K562 (cell line): ENCODE data around the gene ADRA2B. TPM values are rescaled to one million over a fixed set of nuclear protein-coding genes. Genes with fewer than 3 reads are reported as not detected.
A peak's percentile ranks its signal among the peaks of the same experiment; 100 is the strongest.

Source experiments
- ATAC-seq: fragments of 200-7000 bp; cut with Tn5 transposase; 3 replicates; pipeline ENCODE4 v1.9.1; 2020; ENCODE audit warnings: moderate library complexity
- BruUV-seq: library from RNA; stranded (reverse); fragments of 400-500 nt; replicated peaks from 2 replicates; lab custom pipeline; 2021; lab: Mats Ljungman, UMichigan
- CTCF ChIA-PET: fragments of 300-600 bp; formaldehyde crosslinking; extraction: SDS; loops from one replicate; lab custom pipeline; 2021; ENCODE audit warnings: low intra/inter-chr PET ratio; lab: Yijun Ruan, JAX
- POLR2A ChIA-PET: fragments of 300-600, 350-650 bp; sonication (Branson Sonifier 250); formaldehyde crosslinking; extraction: SDS; loops from one replicate; lab custom pipeline; 2021; ENCODE audit warnings: antibody characterized with exemption, inconsistent platforms; lab: Yijun Ruan, JAX
- DNase-seq, 4 experiments: peaks; one replicate each; pipeline versions ENCODE4 v3.0.0 to v3.0.0-alpha.2; 2011 to 2018; ENCODE audit warnings: low spot score in 3 of 4, mixed read lengths in 3 of 4; ENCODE audit errors: extremely low read depth in 1 of 4
- FAIRE-seq: peaks from 2 replicates; lab custom pipeline; 2011; peaks lifted over from hg19 to GRCh38; lab: Jason Lieb, UNC
- H2AFZ ChIP-seq: 2 replicates; pipeline ENCODE4 v1.6.0; 2011; ENCODE audit warnings: low read depth, low read length, control low read depth, inconsistent platforms
- H3K27ac ChIP-seq: fragments of 200-600 bp; 3 replicates; pipeline ENCODE4 v1.8.0; 2011; ENCODE audit warnings: low read depth, mild to moderate bottlenecking, control low read depth, inconsistent platforms, low read length, moderate library complexity, mixed read lengths; ENCODE audit errors: extremely low read depth
- H3K27me3 ChIP-seq, 2 experiments: fragments of 300-600 bp in 1 of 2; 2 replicates in 1 of 2; 3 replicates in 1 of 2; pipeline versions ENCODE4 v1.6.0 to v1.8.0; 2011; ENCODE audit warnings: inconsistent platforms in 2 of 2, low read length in 2 of 2, mild to moderate bottlenecking in 1 of 2, mixed read lengths in 1 of 2, moderate library complexity in 1 of 2; ENCODE audit not compliant: control insufficient read depth in 2 of 2, insufficient read depth in 2 of 2
- H3K36me3 ChIP-seq: fragments of 300-600 bp; 3 replicates; pipeline ENCODE4 v1.8.0; 2011; ENCODE audit warnings: mild to moderate bottlenecking, low read length, inconsistent platforms; ENCODE audit not compliant: control insufficient read depth, insufficient read depth
- H3K4me1 ChIP-seq, 2 experiments: fragments of 200-600 bp in 1 of 2; replicated peaks in 1 of 2; 2 replicates in 1 of 2; 3 replicates in 1 of 2; pipeline versions ENCODE4 v1.5.1 to v1.8.0; 2011; ENCODE audit warnings: inconsistent platforms in 2 of 2, low read length in 2 of 2, mild to moderate bottlenecking in 1 of 2, mixed read lengths in 1 of 2, moderate library complexity in 1 of 2; ENCODE audit not compliant: control insufficient read depth in 2 of 2, insufficient read depth in 2 of 2
- H3K4me2 ChIP-seq: 2 replicates; pipeline ENCODE4 v1.6.1; 2011; ENCODE audit warnings: low read length, control low read depth, inconsistent platforms, mixed read lengths; ENCODE audit not compliant: insufficient read depth
- H3K4me3 ChIP-seq: fragments of 200-600 bp; sonication (generic), shearing (Covaris generic); 2 replicates; pipeline ENCODE4 v1.5.1; 2016; ENCODE audit warnings: control low read depth, inconsistent platforms
- H3K79me2 ChIP-seq: fragments of 200-600 bp; 3 replicates; pipeline ENCODE4 v1.8.0; 2011; ENCODE audit warnings: low read length, inconsistent platforms; ENCODE audit not compliant: control insufficient read depth, insufficient read depth
- H3K9ac ChIP-seq, 2 experiments: 2 replicates each; pipeline versions ENCODE4 v1.6.0 to v1.6.1; 2011; ENCODE audit warnings: low read depth in 2 of 2, low read length in 2 of 2, control low read depth in 1 of 2, inconsistent platforms in 1 of 2, mild to moderate bottlenecking in 1 of 2, mixed read lengths in 1 of 2; ENCODE audit not compliant: insufficient read depth in 1 of 2
- H3K9me1 ChIP-seq: one replicate; pipeline ENCODE4 v1.6.0; 2011; ENCODE audit warnings: inconsistent platforms, mild to moderate bottlenecking, low read length, moderate library complexity; ENCODE audit not compliant: control insufficient read depth, insufficient read depth
- H3K9me3 ChIP-seq: replicated peaks from 2 replicates; pipeline ENCODE4 v1.5.1; 2011; ENCODE audit warnings: low read depth, low read length, inconsistent platforms; ENCODE audit not compliant: control insufficient read depth, insufficient read depth
- H4K20me1 ChIP-seq: replicated peaks from 2 replicates; pipeline ENCODE4 v1.6.1; 2011; ENCODE audit warnings: low read length, inconsistent platforms, mixed read lengths; ENCODE audit not compliant: control insufficient read depth, insufficient read depth
- ESRRA ChIP-seq: fragments of 450-650 bp; IDR thresholded peaks from 2 replicates; pipeline ENCODE4 v1.6.1; 2014; ENCODE audit warnings: low read depth, mild to moderate bottlenecking, moderate library complexity, borderline replicate concordance
- ILF3 ChIP-seq: fragments of 450-650 bp; IDR thresholded peaks from 2 replicates; pipeline ENCODE4 v1.6.1; 2018; ENCODE audit warnings: antibody characterized with exemption, mild to moderate bottlenecking, moderate library complexity, borderline replicate concordance
- NFIC ChIP-seq: fragments of 450-650 bp; IDR thresholded peaks from 2 replicates; pipeline ENCODE4 v1.6.1; 2017; ENCODE audit warnings: mild to moderate bottlenecking, inconsistent platforms
- SAFB ChIP-seq: fragments of 200-400 bp; formaldehyde crosslinking; IDR thresholded peaks from 2 replicates; pipeline ENCODE4 v1.6.1; 2017; ENCODE audit warnings: low read depth, low read length, borderline replicate concordance
- TBL1XR1 ChIP-seq, 2 experiments: IDR thresholded peaks; 2 replicates each; pipeline ENCODE4 v1.6.1; 2012; ENCODE audit warnings: improper control_type of control experiment in 2 of 2, low read length in 2 of 2, mild to moderate bottlenecking in 1 of 2
- TCFL5 ChIP-seq: fragments of 250-450 bp; sonication (Bioruptor Pico); conservative IDR thresholded peaks from 2 replicates; pipeline ENCODE4 v1.6.1; 2021; ENCODE audit warnings: mild to moderate bottlenecking, moderate library complexity, matching md5 sums
- ZNF586 ChIP-seq: fragments of 450-650 bp; formaldehyde crosslinking; conservative IDR thresholded peaks from 2 replicates; pipeline ENCODE4 v1.4.0; 2020; ENCODE audit warnings: mild to moderate bottlenecking, moderate library complexity
- ZNF79 ChIP-seq: fragments of 250-450 bp; sonication (Bioruptor Pico); IDR thresholded peaks from 2 replicates; pipeline ENCODE4 v1.4.0; 2020; ENCODE audit warnings: low read depth, mild to moderate bottlenecking, moderate library complexity
- ZSCAN32 ChIP-seq: fragments of 450-650 bp; formaldehyde crosslinking; IDR thresholded peaks from 2 replicates; pipeline ENCODE4 v1.4.0; 2020; ENCODE audit warnings: mild to moderate bottlenecking, moderate library complexity
- ZZZ3 ChIP-seq: fragments of 450-650 bp; IDR thresholded peaks from 2 replicates; pipeline ENCODE4 v1.6.1; 2016; ENCODE audit warnings: antibody characterized with exemption, mild to moderate bottlenecking, moderate library complexity
- WGBS: fragments of 100-300 bp; shearing (Covaris generic); methylation state at CpG from one replicate; pipeline ENCODE4 v1.1.6; 2016; ENCODE audit warnings: low coverage, mixed read lengths; ENCODE audit not compliant: insufficient coverage; ENCODE audit errors: missing lambda C conversion rate; 5-methylcytosine and 5-hydroxymethylcytosine counted together
- in situ Hi-C: fragments of 300-500 bp; cut with MboI; formaldehyde crosslinking; loops from 4 replicates; pipeline ENCODE4 v1.15.0; 2018; ENCODE audit warnings: inconsistent platforms, mixed read lengths
- intact Hi-C: fragments of 100-400 bp; cut with micrococcal nuclease; formaldehyde crosslinking; loops from 2 replicates; pipeline ENCODE4 v1.14.2; 2022
- polyA plus RNA-seq, 8 experiments: library from polyadenylated mRNA; depleted of rRNA in 4 of 8; stranded (reverse) in 5 of 8; unstranded in 3 of 8; fragments of >200 nt; fragmentation: Nextera tagmentation in 2 of 8; fragmentation: Illumina TruSeq in 1 of 8; extraction: Ambion mirVana in 2 of 8; extraction: Trizol in 1 of 8; gene quantifications; 2 replicates each; pipeline versions ENCODE4 v1.2.1 to v1.2.3, GENCODE V29; 2011 to 2014; ENCODE audit warnings: inconsistent platforms in 1 of 8, missing spikeins in 1 of 8
- total RNA-seq, 7 experiments: library from RNA; depleted of rRNA in 6 of 7; stranded (reverse); fragments of >200 nt in 6 of 7; fragmentation: Illumina TruSeq in 2 of 7; extraction: Trizol in 2 of 7; gene quantifications; 2 replicates each; pipeline versions ENCODE4 v1.2.1 to v1.2.3, GENCODE V29; 2011 to 2021; ENCODE audit warnings: low replicate concordance in 1 of 7
- TF ChIP-seq, protein P1 (sequence below): sonication (generic); formaldehyde crosslinking; IDR thresholded peaks from 2 replicates; pipeline ENCODE4 v1.8.0; 2022; ENCODE audit warnings: mild to moderate bottlenecking, missing genetic modification reagents
- TF ChIP-seq, protein P2 (sequence below): fragments of 450-650 bp; formaldehyde crosslinking; conservative IDR thresholded peaks from 2 replicates; pipeline ENCODE4 v1.4.0; 2022; ENCODE audit warnings: mild to moderate bottlenecking, missing genetic modification characterization

ADRA2B gene
- total and polyA plus RNA-seq, 9 of the 15 experiments (the other 6 are each of a cell fraction or from before 2014, with no cell fraction given): not detected

DNA sequence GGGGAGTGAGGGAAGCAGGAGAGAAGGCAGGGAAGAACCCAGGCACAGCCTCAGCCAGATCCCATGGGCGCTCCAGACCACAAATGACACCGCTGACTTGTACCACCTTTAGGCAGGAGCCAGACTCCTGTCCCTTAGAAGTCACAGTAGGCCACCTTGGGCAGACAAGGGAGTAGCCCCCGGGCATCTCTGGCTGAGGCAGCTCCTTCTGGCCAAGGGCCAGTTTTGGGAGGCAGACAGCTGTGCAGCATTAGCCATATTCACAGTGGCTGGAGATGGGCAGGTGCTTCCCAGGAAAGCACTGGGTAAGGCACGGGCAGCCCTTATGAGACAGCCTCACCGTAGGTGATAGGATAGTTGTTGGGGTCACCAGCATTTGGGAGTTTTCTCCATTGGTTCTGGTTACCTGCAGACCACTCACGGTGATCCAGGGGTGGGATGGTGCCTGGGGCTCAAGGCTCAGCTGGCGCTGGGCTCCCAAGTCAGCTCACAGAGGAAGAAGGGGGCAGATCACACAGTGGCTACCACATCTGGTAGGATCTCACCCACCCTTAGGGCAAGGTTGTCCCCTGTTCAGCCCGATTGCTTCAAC lies 19.9 kb upstream of the ADRA2B start:
- Histone ChIP-seq H2AFZ (no peak overlapping the region), H3K4me3 (no peak overlapping the region), H3K4me1 (peaks cover 0 to 7% of the 10 kb centered on the region in 2 experiments; a peak in 2 of 5 replicates), H3K4me2 (no peak overlapping the region), H3K9me1 (no peaks in the 10 kb centered on the region), H3K9ac (no peak overlapping the region), H3K36me3 (no peaks in the 10 kb centered on the region), H3K79me2 (no peaks in the 10 kb centered on the region), H3K9me3 (no peaks in the 10 kb centered on the region), H3K27me3 (peaks cover 47 to 70% of the 10 kb centered on the region in 2 experiments), H4K20me1 (peaks cover 20% of the 10 kb centered on the region; the same call in 1 of the 2 replicates), H3K27ac (no peak overlapping the region)
- TF ChIP-seq NFIC (peak; percentile 30; the same call in 1 of the 2 replicates), ZNF79 (CRISPR knock-in tag) (no peak)
- POLR2A ChIA-PET: no interaction called here
- DNase-seq: no peak
- ATAC-seq: no peak
- CTCF ChIA-PET: no interaction called here
- FAIRE-seq: no peak
- 1% methylated on average over 8 of the region's 8 CpGs for WGBS
- in situ Hi-C loops (no loop called here), intact Hi-C loops (no loop called here)
- no TSS peak for BruUV-seq

DNA sequence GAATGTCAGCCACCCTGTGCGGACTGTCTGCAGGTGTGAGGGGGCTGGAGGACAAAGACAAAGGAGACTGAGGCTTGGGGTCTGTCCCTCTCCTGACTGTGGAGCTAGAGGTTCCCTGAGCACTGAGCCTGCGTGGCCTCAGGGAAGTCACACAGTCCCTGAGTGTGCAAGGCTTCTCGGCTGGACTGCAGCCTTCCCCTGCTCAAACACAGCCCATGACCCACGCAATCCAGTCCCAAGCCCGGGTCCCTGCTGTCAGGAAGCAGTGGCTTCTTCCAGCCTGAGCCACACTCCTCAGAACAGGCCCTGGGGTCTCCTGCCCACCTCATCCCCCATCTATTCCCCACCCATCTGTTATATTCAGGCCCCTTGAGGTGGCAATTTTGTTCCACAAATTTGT lies 19.2 kb upstream of the ADRA2B start:
- WGBS: 2% methylated on average over 5 of the region's 5 CpGs
- Histone ChIP-seq H3K4me2 (no peak overlapping the region), H3K79me2 (no peaks in the 10 kb centered on the region), H3K4me1 (peaks cover 0 to 7% of the 10 kb centered on the region in 2 experiments; a peak in 2 of 5 replicates), H3K36me3 (no peaks in the 10 kb centered on the region), H2AFZ (no peak overlapping the region), H3K9me1 (no peaks in the 10 kb centered on the region), H3K27ac (no peak overlapping the region), H3K9me3 (no peaks in the 10 kb centered on the region), H4K20me1 (peaks cover 20% of the 10 kb centered on the region; the same call in 1 of the 2 replicates), H3K9ac (peak overlapping the region in 1 of 2 experiments; percentile 38; a peak in 1 of 4 replicates), H3K4me3 (no peak overlapping the region), H3K27me3 (peaks cover 51 to 65% of the 10 kb centered on the region in 2 experiments)
- in situ Hi-C loops (no loop called here), intact Hi-C loops (no loop called here)
- ChIA-PET POLR2A (interaction anchor here (0.6 kb wide), 1 partner anchor 35 kb away, joined by 4 read pairs; no protein-coding TSS in a partner anchor), CTCF (no interaction called here)
- BruUV-seq: no TSS peak
- DNase-seq (no peak), FAIRE-seq (no peak), ATAC-seq (no peak)
- no peak for TF ChIP-seq TBL1XR1 (IDR thresholded peaks at IDR 0.05; ENCODE audit: low read length in 2 of 2)
- TF ChIP-seq ESRRA: no peak
- no peak for TF ChIP-seq TCFL5 (CRISPR knock-in tag)
- no peak for TF ChIP-seq ZZZ3
- no peak for TF ChIP-seq SAFB
- TF ChIP-seq, protein P1, sequence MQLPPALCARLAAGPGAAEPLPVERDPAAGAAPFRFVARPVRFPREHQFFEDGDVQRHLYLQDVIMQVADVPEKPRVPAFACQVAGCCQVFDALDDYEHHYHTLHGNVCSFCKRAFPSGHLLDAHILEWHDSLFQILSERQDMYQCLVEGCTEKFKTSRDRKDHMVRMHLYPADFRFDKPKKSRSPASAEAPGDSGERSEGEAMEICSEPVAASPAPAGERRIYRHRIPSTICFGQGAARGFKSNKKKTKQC (CRISPR knock-in tag): no peak
- no peak for TF ChIP-seq ZNF586 (CRISPR knock-in tag)
- no peak for TF ChIP-seq ILF3
- TF ChIP-seq, protein P2, sequence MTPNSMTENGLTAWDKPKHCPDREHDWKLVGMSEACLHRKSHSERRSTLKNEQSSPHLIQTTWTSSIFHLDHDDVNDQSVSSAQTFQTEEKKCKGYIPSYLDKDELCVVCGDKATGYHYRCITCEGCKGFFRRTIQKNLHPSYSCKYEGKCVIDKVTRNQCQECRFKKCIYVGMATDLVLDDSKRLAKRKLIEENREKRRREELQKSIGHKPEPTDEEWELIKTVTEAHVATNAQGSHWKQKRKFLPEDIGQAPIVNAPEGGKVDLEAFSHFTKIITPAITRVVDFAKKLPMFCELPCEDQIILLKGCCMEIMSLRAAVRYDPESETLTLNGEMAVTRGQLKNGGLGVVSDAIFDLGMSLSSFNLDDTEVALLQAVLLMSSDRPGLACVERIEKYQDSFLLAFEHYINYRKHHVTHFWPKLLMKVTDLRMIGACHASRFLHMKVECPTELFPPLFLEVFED (CRISPR knock-in tag): no peak
- no peak for TF ChIP-seq ZSCAN32 (CRISPR knock-in tag)
